GM21381 (cell line): ENCODE data around the gene POLR2M.

Experiments used
- ATAC-seq: cut with Tn5 transposase; IDR thresholded peaks from one replicate; pipeline ENCODE4 v1.9.1; 2021; ENCODE audit warnings: mild to moderate bottlenecking, moderate library complexity; ENCODE audit not compliant: unreplicated experiment

Gene POLR2M

DNA sequence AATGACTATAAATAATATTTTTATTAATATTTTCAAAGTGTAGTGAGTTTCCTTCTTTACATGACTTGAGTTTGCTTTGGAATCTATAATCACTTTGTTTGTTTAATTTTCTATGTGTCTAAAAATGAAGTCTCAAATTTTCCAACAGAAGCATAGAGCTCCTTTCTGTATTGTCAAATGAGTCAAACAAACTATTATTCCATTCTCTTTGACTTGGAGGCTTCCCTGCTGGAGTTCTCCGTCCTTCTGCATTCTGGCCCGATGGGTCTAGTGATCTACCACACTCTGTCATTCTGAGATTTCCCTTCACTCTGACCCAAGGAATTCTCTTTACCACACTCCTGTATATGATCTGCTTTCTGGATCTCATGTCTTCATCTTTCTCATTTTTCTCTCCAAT, 30.1 kb downstream of the POLR2M start:
- no peak for ATAC-seq

DNA sequence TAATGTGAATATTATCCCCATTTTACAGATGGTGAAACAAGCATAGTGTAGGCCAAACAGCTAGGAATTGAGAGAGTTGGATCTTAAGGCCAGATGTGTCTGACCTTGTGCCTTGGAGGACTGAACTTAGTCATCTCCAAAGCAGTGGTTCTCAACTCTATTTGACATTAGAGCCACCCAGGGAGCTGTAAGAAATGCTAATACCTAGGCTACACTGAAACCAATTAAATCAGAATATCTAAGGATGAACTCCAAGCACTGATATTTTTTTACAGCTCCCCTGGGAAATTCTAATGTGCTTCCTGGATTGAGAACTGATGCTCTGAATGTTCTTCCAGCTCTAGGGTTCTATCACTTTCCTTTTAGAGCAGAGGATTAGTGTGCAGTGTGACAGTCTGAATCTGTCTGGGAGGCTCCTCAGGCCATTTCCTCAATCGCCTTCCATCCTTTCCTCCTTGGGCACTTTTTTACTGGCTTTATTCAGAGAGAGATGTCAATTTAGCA, 32.3 kb downstream of the POLR2M start:
- no peak for ATAC-seq

GRCh38 chr15:57740048-57740447, 33.5 kb downstream of the POLR2M start:
- no peak for ATAC-seq

GRCh38 chr15:57741089-57741488, 34.6 kb downstream of the POLR2M start:
- ATAC-seq: no peak

- ATAC-seq: no peak
These were observed 36.9 kb downstream of the POLR2M start for GRCh38 chr15:57743424-57743823.

DNA sequence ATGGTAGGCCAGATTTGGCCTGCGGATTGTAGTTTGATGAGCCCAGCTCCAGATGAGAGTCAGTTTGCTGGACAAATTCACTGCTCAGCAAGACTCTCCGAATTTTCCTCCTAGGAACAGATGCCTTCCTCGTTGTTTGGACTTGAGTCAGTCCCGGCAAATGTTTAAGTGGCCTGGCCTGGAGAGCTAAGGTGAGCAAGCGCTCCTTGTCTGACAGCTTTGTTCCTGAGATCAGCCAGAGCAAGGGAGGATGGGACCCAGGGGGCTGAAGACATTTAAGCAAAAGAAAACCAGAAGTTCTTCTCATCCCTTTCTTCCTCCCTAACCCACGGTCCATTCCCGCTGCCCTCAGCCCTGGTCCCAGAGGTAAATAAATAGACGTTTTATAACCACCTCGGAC, 40.3 kb downstream of the POLR2M start:
- no peak for ATAC-seq

DNA sequence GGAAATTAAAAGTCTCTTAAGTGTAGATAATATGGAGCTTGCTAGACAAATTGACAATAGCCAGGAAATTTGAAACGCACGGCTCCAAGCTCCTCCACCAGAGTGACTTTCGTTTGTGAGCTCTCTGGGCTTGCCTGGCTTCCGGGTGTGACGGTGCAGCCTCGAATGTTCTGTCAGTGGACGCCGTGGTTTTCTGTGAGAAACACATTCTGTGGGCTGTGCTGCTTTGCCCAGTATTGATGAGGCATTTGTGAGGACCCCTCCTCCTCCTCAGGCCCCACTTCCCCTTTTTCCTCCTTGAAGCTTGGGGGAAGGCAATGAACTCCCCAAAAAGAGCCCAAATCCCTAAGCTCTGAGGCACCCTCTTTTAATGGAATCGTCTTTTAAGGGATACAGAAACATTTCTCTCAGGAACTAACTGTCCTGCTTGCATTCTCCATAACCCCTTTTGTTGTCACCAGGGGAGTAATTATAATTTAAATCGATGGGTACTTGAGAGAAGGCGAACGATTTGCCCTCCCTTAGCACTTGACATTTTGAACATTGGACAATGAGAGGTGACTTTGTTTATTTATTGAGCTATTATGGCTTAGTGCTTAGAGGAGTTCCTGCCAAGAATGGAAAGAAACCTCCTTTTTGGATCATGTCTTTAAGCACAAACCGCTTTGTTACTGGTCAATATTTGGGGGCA, 40.8 kb downstream of the POLR2M start:
- no peak for ATAC-seq

DNA sequence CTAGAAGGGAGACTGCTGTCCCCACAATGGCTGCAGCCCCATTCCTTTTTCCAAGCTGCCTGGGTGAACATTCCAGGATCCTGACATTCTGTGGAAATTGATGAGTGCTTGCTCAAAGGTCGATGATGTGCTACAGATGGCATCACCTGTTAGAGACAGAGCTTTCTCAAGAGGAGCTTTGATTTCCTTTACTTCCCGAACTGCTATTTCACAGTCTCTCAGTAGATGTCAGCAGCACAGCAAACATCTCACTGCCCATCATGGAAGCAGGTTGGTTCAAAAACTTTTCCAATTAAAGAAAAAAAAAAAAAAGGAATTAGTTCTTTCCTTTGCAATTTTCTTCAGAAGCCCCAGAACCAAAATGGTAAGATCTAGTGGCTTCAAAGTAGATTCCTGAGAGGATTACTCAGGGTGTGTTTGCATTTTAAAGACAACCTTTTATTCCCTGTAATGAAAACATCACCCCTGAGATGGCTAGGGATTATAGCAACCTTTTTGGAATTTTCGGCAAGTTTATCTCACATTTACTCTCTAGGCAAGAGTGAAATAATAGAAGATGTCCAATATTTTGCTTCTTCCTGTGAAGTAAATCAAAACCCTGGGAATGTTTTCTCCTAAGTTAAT, 44.8 kb downstream of the POLR2M start:
- no peak for ATAC-seq

GRCh38 chr15:57752436-57752835, 45.9 kb downstream of the POLR2M start:
- no peak for ATAC-seq

DNA sequence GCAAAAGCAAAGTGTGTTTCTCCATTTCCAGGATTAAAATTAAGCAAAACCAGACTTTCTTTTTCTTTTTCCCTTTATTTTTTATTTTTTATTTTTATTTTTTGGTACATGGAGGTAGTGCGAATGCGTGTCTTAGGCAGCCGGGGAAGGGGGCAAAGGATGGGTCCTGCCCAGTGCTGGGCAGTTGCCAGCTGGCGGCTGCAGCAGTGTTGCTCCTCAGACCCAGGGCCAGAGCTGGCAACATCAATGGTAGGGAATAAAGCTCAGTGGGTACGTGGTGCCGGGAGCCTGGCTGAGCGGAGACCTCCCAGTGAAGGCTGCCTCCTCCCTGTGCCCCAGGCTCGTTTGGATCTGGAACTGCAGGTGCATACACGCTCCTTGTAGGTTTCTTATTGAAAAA, 46.3 kb downstream of the POLR2M start:
- no peak for ATAC-seq

DNA sequence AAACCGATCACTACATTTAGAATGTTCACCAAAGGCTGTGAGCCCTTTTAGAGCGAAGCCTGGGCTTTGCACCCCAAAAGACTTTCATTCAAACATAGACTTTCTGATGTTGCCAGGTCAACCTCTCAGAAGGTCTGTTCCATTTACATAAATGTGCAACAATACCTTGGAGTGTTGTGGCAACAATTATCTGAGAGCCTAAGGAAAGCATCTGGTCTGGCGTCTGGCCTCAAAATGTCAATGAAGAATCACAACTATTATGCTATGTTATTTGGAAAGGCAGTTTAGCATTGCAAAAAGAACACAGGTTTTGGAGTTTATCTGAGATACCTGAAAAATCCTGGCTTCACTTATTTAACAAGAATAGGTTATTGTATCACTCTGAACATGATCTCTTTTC, 50.0 kb downstream of the POLR2M start:
- ATAC-seq: no peak

- ATAC-seq: no peak
These were observed 52.0 kb downstream of the POLR2M start for GRCh38 chr15:57758560-57758959.

- no peak for ATAC-seq
These were observed 55.0 kb downstream of the POLR2M start for GRCh38 chr15:57761562-57761961.

- ATAC-seq: no peak
These were observed 55.8 kb downstream of the POLR2M start for GRCh38 chr15:57762302-57762701.

DNA sequence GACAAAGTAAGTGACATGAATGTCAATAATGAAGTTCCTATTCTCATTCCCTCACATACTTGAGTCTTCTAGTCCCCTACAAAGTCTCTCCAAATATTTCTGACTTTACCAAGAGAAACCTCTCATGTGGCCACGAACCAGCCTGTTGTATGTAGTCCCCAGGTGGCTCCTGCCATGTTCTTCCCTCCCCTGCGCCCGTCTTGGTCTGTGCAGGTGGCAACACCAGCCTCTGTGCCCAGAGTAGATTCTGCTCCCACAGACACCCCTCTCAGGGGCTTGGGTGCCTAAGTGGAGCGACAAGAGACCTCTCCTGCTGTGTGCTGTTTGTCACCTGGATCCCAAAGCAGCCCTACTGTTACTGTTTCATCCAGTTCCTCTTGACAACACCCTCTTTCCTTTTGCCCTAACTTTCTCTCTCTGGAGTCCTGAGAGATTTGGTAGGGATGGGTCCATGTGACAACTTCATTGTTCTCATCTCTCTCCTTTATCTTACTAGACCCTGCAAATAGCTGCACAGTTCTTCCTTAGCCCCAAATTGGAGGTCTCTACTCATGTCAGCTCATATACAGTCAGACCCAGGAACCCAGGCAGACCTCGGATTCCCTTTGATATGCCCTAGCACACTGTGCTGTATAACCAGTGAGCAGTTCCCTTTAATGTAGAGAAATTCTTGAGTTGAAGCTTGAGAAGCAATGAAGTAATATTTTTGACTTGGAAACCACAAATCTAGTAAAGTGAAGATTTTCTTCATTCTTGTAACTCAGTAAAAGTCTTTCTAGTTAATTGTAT, 56.9 kb downstream of the POLR2M start:
- ATAC-seq: no peak
